A673 (cell line): ENCODE data around the gene GMDS. TPM values are rescaled to one million over a fixed set of nuclear protein-coding genes. Genes with fewer than 3 reads are reported as not detected.

Experiments
- BruUV-seq: library from RNA; stranded (reverse); fragments of 400-500 nt; replicated peaks from 2 replicates; lab custom pipeline; 2021; lab: Mats Ljungman, UMichigan
- CTCF ChIA-PET: fragments of 300-600 bp; sonication (Branson Sonifier 250); formaldehyde crosslinking; loops from one replicate; lab custom pipeline; 2022; ENCODE audit warnings: antibody characterized with exemption; lab: Charles Lee
- POLR2A ChIA-PET: fragments of 300-600 bp; sonication (Branson Sonifier 250); formaldehyde crosslinking; loops from one replicate; lab custom pipeline; 2022; ENCODE audit warnings: antibody characterized with exemption; ENCODE audit not compliant: low non-redundant PET; lab: Charles Lee
- DNase-seq: peaks from one replicate; pipeline ENCODE4 v3.0.0-alpha.2; 2015; ENCODE audit warnings: low spot score
- H3K27ac ChIP-seq: fragments of 200-600 bp; sonication (generic); 2 replicates; pipeline ENCODE4 v1.5.1; 2016; ENCODE audit warnings: mixed run types, low read depth, mild to moderate bottlenecking, mixed read lengths, antibody characterized with exemption, low read length; ENCODE audit not compliant: poor library complexity, severe bottlenecking
- H3K27me3 ChIP-seq: fragments of 200-600 bp; sonication (generic); replicated peaks from 2 replicates; pipeline ENCODE4 v1.6.1; 2017; ENCODE audit warnings: mixed run types, low read depth, mild to moderate bottlenecking, mixed read lengths, antibody characterized with exemption, low read length; ENCODE audit not compliant: insufficient read depth, poor library complexity
- H3K36me3 ChIP-seq: fragments of 200-600 bp; sonication (generic); 2 replicates; pipeline ENCODE4 v1.6.1; 2016; ENCODE audit warnings: mixed run types, mild to moderate bottlenecking, mixed read lengths, antibody characterized with exemption, low read length; ENCODE audit not compliant: insufficient read depth, poor library complexity, severe bottlenecking
- H3K4me1 ChIP-seq: fragments of 200-600 bp; sonication (generic); 2 replicates; pipeline ENCODE4 v1.6.1; 2017; ENCODE audit warnings: mixed run types, mild to moderate bottlenecking, mixed read lengths, antibody characterized with exemption, low read length; ENCODE audit not compliant: insufficient read depth, poor library complexity, severe bottlenecking
- H3K4me3 ChIP-seq: fragments of 200-600 bp; sonication (generic); 2 replicates; pipeline ENCODE4 v1.5.1; 2016; ENCODE audit warnings: low read depth, mixed run types, mild to moderate bottlenecking, mixed read lengths, low read length; ENCODE audit not compliant: poor library complexity, severe bottlenecking
- H3K9me3 ChIP-seq: fragments of 200-600 bp; sonication (generic); 2 replicates; pipeline ENCODE4 v1.6.1; 2016; ENCODE audit warnings: mixed run types, low read depth, mild to moderate bottlenecking, mixed read lengths, antibody characterized with exemption, low read length; ENCODE audit not compliant: poor library complexity, severe bottlenecking
- EZH2 ChIP-seq: fragments of 200-600 bp; sonication (generic); IDR thresholded peaks from 2 replicates; pipeline ENCODE4 v1.6.1; 2017; ENCODE audit warnings: borderline replicate concordance, low read depth, mild to moderate bottlenecking, mixed read lengths, antibody characterized with exemption, low read length; ENCODE audit not compliant: poor library complexity, severe bottlenecking
- intact Hi-C: fragments of 100-400 bp; cut with micrococcal nuclease; formaldehyde crosslinking; loops from one replicate; pipeline ENCODE4 v1.10.0; 2022; ENCODE audit not compliant: unreplicated experiment
- total RNA-seq: library from RNA; stranded (reverse); gene quantifications from 2 replicates; pipeline ENCODE4 v1.2.3, GENCODE V29; 2021
- TF ChIP-seq, protein P1 (sequence below): fragments of 300-800, 200-600 bp; sonication (generic); conservative IDR thresholded peaks from 2 replicates; pipeline ENCODE4 v1.5.1; 2017; ENCODE audit warnings: low read depth, mild to moderate bottlenecking, antibody characterized with exemption, low read length, moderate library complexity, mixed read lengths

GMDS gene
- total RNA-seq, 1 experiment from 2014 or later, result 15.2 TPM

DNA sequence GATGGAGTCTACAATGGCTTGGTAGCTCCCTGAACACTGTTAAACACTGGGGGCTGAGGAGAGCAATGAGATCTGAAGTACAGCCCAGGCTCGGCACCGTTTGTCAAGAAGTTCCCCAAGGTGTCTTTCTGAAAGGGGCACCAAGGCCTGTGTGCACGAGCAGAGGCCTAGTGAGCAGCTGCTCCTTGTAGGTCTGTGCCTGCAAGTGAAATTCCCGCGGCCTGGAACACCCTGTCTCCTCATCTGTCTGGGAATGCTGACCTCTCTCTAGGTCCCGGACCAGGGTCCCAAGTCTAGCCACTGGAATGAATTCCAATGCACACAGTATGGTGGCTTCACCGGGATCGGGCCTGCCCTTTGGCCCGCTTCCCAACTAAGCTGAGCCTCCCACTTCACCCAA lies 500.9 kb downstream of the GMDS start:
- ChIA-PET CTCF (no interaction called here), POLR2A (no interaction called here)
- H3K27me3 ChIP-seq, result no peaks in the 10 kb centered on the region
- no TSS peak for BruUV-seq
- no peaks in the 10 kb centered on the region for H3K9me3 ChIP-seq
- no peaks in the 10 kb centered on the region for H3K36me3 ChIP-seq
- no peak overlapping the region for H3K27ac ChIP-seq
- no peak for TF ChIP-seq EZH2
- TF ChIP-seq, protein P1, sequence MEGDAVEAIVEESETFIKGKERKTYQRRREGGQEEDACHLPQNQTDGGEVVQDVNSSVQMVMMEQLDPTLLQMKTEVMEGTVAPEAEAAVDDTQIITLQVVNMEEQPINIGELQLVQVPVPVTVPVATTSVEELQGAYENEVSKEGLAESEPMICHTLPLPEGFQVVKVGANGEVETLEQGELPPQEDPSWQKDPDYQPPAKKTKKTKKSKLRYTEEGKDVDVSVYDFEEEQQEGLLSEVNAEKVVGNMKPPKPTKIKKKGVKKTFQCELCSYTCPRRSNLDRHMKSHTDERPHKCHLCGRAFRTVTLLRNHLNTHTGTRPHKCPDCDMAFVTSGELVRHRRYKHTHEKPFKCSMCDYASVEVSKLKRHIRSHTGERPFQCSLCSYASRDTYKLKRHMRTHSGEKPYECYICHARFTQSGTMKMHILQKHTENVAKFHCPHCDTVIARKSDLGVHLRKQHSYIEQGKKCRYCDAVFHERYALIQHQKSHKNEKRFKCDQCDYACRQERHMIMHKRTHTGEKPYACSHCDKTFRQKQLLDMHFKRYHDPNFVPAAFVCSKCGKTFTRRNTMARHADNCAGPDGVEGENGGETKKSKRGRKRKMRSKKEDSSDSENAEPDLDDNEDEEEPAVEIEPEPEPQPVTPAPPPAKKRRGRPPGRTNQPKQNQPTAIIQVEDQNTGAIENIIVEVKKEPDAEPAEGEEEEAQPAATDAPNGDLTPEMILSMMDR, result no peak
- H3K4me1 ChIP-seq, result no peaks in the 10 kb centered on the region
- intact Hi-C loops, result no loop called here
- DNase-seq, result no peak
- H3K4me3 ChIP-seq, result no peak overlapping the region

DNA sequence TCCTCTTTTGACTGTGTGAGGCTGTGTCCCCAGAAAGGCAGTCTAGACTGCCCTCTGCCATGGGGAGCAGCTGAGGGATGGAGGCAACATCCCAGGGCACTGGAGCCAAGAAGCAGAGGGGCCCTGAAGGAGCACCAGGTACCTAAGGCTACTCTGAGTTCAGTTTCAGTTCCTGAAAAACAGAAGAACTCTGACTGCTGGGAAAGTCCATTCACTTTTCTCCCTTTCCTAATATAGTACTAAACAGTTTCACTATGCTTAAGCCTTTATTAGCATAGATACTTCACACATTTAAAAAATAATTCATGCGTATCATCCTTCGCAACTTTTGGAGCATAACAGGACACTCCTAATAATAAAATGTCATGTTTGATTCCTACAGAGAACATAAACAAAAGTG lies 505.7 kb downstream of the GMDS start:
- Histone ChIP-seq H3K36me3 (no peaks in the 10 kb centered on the region), H3K4me1 (no peaks in the 10 kb centered on the region), H3K27me3 (no peaks in the 10 kb centered on the region), H3K27ac (no peak overlapping the region), H3K9me3 (no peaks in the 10 kb centered on the region), H3K4me3 (no peak overlapping the region)
- CTCF ChIA-PET, result no interaction called here
- TF ChIP-seq EZH2, result no peak
- TF ChIP-seq, protein P1, result no peak
- BruUV-seq, result no TSS peak
- intact Hi-C loops, result no loop called here
- DNase-seq, result no peak
- POLR2A ChIA-PET, result no interaction called here

DNA sequence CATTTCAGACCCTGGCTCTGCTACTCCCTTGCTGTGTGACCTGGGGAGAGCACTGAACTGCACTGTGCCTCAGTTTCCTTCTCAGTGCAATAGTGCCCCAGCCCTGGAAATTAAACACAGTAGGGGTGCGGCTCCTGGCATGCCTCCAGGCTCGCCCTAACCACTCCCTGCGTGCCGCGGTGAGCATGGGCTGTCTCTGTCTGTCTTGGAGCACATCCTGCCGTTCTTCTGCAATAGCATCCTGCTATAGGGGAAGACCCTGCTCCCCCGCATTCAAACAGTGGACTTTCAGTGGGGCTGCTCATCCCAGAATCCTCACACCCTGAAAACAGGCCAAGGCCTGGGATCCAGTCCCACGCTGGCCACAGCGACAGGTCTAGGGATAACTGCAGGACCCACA lies 506.2 kb downstream of the GMDS start:
- intact Hi-C loops, result no loop called here
- CTCF ChIA-PET, result no interaction called here
- TF ChIP-seq, protein P1, result no peak
- H3K27ac ChIP-seq, result no peak overlapping the region
- H3K36me3 ChIP-seq, result no peaks in the 10 kb centered on the region
- BruUV-seq, result no TSS peak
- DNase-seq, result no peak
- H3K4me1 ChIP-seq, result no peaks in the 10 kb centered on the region
- H3K27me3 ChIP-seq, result no peaks in the 10 kb centered on the region
- no peak overlapping the region for H3K4me3 ChIP-seq
- H3K9me3 ChIP-seq, result no peaks in the 10 kb centered on the region
- POLR2A ChIA-PET, result no interaction called here
